ENCODE results near the gene PLA2G4A. TPM values are rescaled to one million over a fixed set of nuclear protein-coding genes. Genes with fewer than 3 reads are reported as not detected.
A peak's percentile ranks its signal among the peaks of the same experiment; 100 is the strongest.

The PLA2G4A gene
- polyA plus RNA-seq, 10 donors = 3.4 to 10.4 (median 5.1) TPM

DNA sequence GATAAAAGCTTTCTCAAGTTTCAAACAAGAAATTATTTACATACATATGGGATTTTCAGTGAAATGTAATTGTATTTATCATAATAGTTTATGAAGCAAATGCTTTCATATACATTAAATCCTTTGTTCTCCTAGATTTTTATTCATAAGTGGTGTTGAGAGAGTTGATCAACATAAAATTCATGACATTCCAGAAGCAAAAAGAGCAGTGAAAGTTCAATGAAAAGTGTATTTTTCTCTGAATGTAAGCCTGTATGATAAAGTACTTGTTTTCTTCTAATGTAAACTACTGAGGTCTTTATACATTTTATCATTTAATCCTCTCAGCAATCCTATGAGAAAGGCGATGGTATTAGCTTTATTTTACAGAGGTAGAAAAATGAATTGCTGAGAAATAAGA lies 146.5 kb downstream of the PLA2G4A start:
- DNase-seq = no peak

GRCh38 chr1:186976700-186977099 lies 148.0 kb downstream of the PLA2G4A start:
- no peak for DNase-seq

GRCh38 chr1:186977266-186977957 lies 148.7 kb downstream of the PLA2G4A start:
- no peak for DNase-seq

- no peak for DNase-seq
Measured at GRCh38 chr1:186978596-186979556, 150.1 kb downstream of the PLA2G4A start.

GRCh38 chr1:186980400-186980799 lies 151.7 kb downstream of the PLA2G4A start:
- no peak for DNase-seq

- DNase-seq = no peak
Measured at GRCh38 chr1:186982116-186982515, 153.4 kb downstream of the PLA2G4A start.

DNA sequence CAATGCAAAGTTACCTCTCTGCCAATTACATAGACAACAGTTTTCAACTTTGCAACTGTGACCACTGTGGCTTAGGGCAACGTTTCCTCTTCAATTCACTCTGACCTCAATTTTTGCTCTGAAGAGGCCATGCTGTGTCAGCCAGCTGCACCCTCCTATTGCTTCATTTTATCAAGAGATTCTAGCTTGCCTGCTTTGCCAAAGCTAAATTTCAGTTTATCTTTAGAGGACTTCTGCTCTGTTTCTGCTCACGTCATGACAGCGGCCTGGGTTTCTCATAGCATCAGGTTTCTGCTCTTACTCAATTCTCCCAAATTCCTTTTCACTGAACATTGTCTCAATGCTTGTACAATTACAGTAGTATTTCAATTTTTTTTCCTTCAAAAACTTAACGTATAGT lies 154.6 kb downstream of the PLA2G4A start:
- DNase-seq = no peak

- no peak for DNase-seq
Measured at GRCh38 chr1:186984959-186985358, 156.2 kb downstream of the PLA2G4A start.

GRCh38 chr1:186985889-186986491 lies 157.2 kb downstream of the PLA2G4A start:
- DNase-seq = peak; percentile 54 to 81 (median 72)

- no peak for DNase-seq
Measured at GRCh38 chr1:186987065-186987464, 158.3 kb downstream of the PLA2G4A start.

- no peak for DNase-seq
Measured at GRCh38 chr1:186987769-186988168, 159.0 kb downstream of the PLA2G4A start.

GRCh38 chr1:186993996-186994395 lies 165.2 kb downstream of the PLA2G4A start:
- peak in 1 of 3 donors; percentile 18 for DNase-seq

DNA sequence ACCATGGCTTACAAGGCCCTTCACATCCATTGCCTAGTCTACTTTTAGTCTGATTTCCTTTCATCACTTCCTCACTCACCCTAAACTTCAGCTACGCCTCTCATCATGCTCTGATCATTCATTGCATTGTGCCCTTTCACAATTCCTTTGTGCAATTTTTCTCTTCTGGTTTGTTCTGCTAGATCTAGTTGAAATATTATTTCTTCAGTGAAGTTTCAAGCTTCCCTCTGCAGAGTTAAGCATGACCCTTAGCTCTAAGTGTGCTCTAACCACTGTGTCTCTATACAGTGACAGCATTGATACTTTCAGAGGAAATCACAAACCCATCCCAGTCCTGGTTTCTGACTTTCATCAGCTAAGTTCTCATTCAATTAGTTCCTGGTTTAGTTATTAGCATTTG lies 166.1 kb downstream of the PLA2G4A start:
- no peak for DNase-seq

DNA sequence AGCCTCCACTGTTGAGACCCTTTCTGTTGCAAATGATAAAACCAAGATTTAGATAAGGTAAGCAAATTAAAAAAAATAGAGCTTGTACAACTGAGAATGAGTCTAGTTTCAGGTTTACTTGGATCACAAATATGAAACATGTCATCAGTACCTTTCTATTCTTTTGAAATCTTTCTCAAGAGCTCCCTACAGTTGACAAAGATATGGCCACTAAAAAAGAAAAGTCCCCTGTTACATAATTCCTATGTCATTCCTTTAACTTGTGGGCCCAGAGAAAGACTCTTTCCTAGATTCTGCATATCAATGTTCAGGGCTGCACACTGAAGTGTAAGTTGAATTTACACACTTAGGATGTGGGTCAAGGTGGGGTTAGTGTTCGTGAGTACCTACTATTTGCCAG lies 168.1 kb downstream of the PLA2G4A start:
- DNase-seq = no peak

- DNase-seq = no peak
Measured at GRCh38 chr1:186997877-186998276, 169.1 kb downstream of the PLA2G4A start.

- no peak for DNase-seq
Measured at GRCh38 chr1:186999506-186999905, 170.8 kb downstream of the PLA2G4A start.

DNA sequence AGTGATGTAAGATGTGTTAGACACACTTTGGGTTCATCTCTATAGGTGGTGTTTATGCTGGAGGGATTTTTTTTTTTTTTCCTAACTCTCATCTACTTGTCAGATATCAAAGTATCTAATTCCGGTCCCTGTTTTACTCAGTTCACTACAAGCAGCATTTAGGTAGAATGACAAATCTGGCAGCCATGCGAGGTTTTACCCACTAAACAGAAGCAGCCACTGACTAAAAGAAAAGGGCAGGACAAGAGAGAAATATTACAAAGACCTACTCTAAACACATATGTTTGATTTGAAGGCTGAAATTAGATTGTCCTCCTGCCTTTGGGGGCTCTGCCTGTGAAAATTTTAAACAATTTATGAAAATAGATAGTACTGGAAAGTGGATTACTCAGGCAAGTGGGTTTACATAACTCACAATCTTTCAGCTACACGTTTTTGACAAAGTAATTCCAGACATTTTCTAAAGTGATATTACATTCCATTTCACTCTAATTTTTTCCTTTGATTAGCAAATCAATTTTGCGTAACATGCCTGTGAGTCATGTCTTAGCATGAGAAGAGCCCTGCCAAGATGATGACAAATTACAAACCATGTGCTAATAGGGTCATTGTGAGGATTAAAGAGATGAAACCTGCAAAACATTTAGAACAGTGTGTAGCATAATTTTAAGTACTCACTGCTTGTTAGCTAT lies 172.6 kb downstream of the PLA2G4A start:
- DNase-seq = peak in 1 of 3 donors; percentile 82

DNA sequence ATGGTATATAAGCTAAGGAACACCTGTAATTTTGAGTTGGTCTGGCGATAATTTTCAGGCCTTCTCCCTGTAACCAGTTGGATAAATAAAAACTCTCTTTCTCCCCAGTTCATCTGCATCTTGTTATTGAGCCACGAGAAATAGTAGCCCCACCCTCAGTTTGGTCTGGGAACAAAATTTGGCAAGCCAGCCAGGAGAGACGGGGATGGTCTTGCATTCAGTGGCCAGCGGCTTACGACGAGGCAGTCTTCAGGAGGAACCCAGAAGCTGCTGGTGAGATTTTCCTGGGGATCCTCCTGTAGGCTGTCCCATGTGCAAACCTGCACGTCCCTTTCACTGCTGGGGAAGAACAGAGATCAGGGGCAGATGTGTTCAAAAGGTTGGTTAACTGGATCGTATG lies 174.6 kb downstream of the PLA2G4A start:
- DNase-seq = no peak

DNA sequence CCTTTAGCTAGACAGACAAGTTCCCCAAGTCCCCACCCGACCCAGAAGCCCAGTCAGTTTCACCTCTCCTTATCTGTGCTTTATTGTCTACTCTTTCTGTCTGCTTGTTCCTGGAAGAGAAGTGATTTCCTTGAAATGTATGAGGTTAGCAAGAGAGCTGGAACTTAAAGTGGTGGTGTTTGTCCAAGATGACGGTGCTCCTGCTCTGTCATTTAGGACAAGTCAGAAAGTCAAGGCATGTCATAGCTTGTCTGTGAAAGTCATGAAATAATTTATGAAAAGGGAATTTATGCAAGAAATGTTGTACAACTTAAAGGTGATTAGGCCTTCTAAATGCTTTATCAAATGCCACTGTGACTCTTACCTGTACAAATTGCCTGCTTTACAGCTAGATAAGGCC lies 178.1 kb downstream of the PLA2G4A start:
- DNase-seq = no peak

DNA sequence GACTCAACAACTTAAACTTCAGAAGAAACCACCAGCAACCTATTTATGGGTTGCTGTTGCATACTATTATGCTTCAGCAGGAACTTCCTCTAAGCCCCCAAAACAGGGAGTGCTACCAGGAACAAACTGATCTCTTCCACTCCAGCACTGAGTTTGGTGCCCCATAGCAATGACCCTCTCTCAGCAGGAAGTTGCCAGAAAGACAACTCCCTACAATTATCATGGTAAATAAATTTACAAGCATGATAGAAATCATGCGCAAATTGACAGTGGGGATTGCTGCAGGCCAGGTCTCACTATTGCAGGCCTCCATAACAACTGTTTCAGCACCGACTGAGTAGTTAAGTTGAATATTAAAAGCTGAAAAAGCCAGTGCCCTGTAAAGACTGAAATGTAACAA lies 180.6 kb downstream of the PLA2G4A start:
- no peak for DNase-seq

DNA sequence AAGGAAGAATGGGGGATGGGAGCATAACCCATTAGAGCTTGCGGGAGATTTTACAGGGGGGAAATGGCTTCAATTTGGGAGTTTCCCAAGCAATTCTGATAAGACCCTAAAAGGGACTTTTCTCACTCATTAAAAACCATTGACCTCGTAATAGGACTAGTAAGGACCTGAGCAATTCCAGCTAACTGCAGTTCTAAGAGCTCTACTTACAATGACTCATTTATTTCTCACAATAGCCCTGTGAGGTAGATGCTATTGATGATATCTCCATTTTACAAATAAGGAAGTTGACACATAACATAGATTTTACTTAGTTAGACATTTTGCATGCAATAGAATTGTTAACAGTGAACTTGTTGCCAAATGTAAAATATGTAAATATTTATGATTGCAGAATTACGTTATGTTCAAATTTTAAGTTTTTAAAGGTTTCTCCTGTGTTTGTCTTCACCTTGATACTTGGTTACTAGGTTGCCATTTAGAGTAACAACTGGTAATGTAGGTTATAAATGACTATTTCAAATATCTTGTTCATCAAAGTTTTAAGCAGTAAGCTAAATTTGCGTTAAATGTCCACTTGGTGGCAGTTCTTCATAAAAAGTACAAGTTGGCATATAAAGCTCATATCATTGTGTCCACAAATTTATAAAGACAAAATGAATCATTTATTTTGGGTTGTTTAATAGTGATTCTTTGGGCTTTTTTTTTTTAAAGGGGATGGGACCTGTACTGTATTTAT lies 182.0 kb downstream of the PLA2G4A start:
- no peak for DNase-seq
